Endodermal cell (in vitro differentiated cells): ENCODE measurements around the gene PSPC1. TPM values are rescaled to one million over a fixed set of nuclear protein-coding genes. Genes with fewer than 3 reads are reported as not detected.

Experiments used
- DNase-seq: peaks from one replicate; pipeline ENCODE4 v3.0.0-alpha.2; 2017
- H3K27ac ChIP-seq: 2 replicates; pipeline ENCODE4 v1.5.1; 2013; ENCODE audit warnings: mild to moderate bottlenecking, low read depth, low read length, moderate library complexity
- H3K27me3 ChIP-seq: 2 replicates; pipeline ENCODE4 v1.6.1; 2013; ENCODE audit warnings: mild to moderate bottlenecking, low read length, moderate library complexity; ENCODE audit not compliant: insufficient read depth, control insufficient read depth, poor library complexity, severe bottlenecking
- H3K36me3 ChIP-seq: 2 replicates; pipeline ENCODE4 v1.7.0; 2013; ENCODE audit warnings: mild to moderate bottlenecking, low read length, moderate library complexity; ENCODE audit not compliant: control insufficient read depth, insufficient read depth
- H3K4me1 ChIP-seq: one replicate; pipeline ENCODE4 v1.7.0; 2013; ENCODE audit warnings: low read length; ENCODE audit not compliant: control insufficient read depth, insufficient read depth
- H3K4me3 ChIP-seq: 2 replicates; pipeline ENCODE4 v1.5.1; 2013; ENCODE audit warnings: mild to moderate bottlenecking, low read length, moderate library complexity
- H3K9ac ChIP-seq: 2 replicates; pipeline ENCODE4 v1.6.1; 2013; ENCODE audit warnings: mild to moderate bottlenecking, low read length, moderate library complexity; ENCODE audit not compliant: poor library complexity, severe bottlenecking; ENCODE audit errors: extremely low read depth
- H3K9me3 ChIP-seq: 2 replicates; pipeline ENCODE4 v1.6.1; 2013; ENCODE audit warnings: mild to moderate bottlenecking, low read length, moderate library complexity; ENCODE audit not compliant: control insufficient read depth
- H3K27ac Mint-ChIP-seq: 2 replicates; pipeline ENCODE4 v1.8.0; 2020; ENCODE audit warnings: mixed read lengths
- H3K27me3 Mint-ChIP-seq: 2 replicates; pipeline ENCODE4 v1.8.0; 2021; ENCODE audit warnings: mild to moderate bottlenecking, mixed read lengths; ENCODE audit not compliant: insufficient read depth
- H3K36me3 Mint-ChIP-seq: 2 replicates; pipeline ENCODE4 v1.8.0; 2020; ENCODE audit warnings: low read depth, mixed read lengths
- H3K4me1 Mint-ChIP-seq: 2 replicates; pipeline ENCODE4 v1.8.0; 2020; ENCODE audit warnings: mixed read lengths
- H3K4me3 Mint-ChIP-seq: 2 replicates; pipeline ENCODE4 v1.8.0; 2020; ENCODE audit warnings: mild to moderate bottlenecking, moderate library complexity, mixed read lengths
- H3K9me3 Mint-ChIP-seq: 2 replicates; pipeline ENCODE4 v1.8.0; 2020; ENCODE audit warnings: mild to moderate bottlenecking, mixed read lengths
- CTCF ChIP-seq: fragments of 200-600 bp; sonication (generic); conservative IDR thresholded peaks from 2 replicates; pipeline ENCODE4 v1.5.0; 2021; ENCODE audit warnings: antibody characterized with exemption, mild to moderate bottlenecking
- WGBS, 2 experiments: methylation state at CpG; one replicate each; pipeline versions ENCODE4 v1.1.5 to v1.1.7; 2013; ENCODE audit warnings: missing lambda C conversion rate in 2 of 2, mixed read lengths in 1 of 2; ENCODE audit not compliant: insufficient coverage in 1 of 2, insufficient read length in 1 of 2; 5-methylcytosine and 5-hydroxymethylcytosine counted together
- total RNA-seq, 2 donors: library from RNA; stranded (reverse); fragmentation: NEBNext Ultra II Directional in 1 of 2; extraction: Animal tissue kit (Norgen Biotek cat#: 25700) in 1 of 2; gene quantifications; 2 replicates in 1 of 2; 3 replicates in 1 of 2; pipeline ENCODE4 v1.2.1, GENCODE V29; 2021

Gene PSPC1
- total RNA-seq, 2 donors from 2014 or later = 61.1 to 83.9 TPM

- Histone ChIP-seq H3K36me3 (no peaks in the 10 kb centered on the region), H3K9me3 (peaks cover 7% of the 10 kb centered on the region), H3K4me1 (no peaks in the 10 kb centered on the region), H3K9ac (no peak overlapping the region), H3K27me3 (no peaks in the 10 kb centered on the region), H3K4me3 (no peak overlapping the region), H3K27ac (no peak overlapping the region)
- no peak overlapping the region for H3K27ac Mint-ChIP-seq
- H3K36me3 Mint-ChIP-seq = peaks cover 19% of the 10 kb centered on the region
- no peaks in the 10 kb centered on the region for H3K27me3 Mint-ChIP-seq
- no peak for DNase-seq
- H3K9me3 Mint-ChIP-seq = peaks cover 7% of the 10 kb centered on the region
- TF ChIP-seq CTCF = no peak
- WGBS, 2 experiments = 94 to 97% methylated on average over 5 to 7 of the region's 7 CpGs
- no peak overlapping the region for H3K4me3 Mint-ChIP-seq
- no peaks in the 10 kb centered on the region for H3K4me1 Mint-ChIP-seq
Observed at GRCh38 chr13:19810996-19811881, 28.5 kb upstream of the PSPC1 start.

- TF ChIP-seq CTCF = no peak
- H3K27ac Mint-ChIP-seq = no peak overlapping the region
- Histone ChIP-seq H3K27me3 (no peaks in the 10 kb centered on the region), H3K9ac (no peak overlapping the region), H3K36me3 (no peaks in the 10 kb centered on the region), H3K4me1 (no peaks in the 10 kb centered on the region), H3K4me3 (no peak overlapping the region), H3K9me3 (peaks cover 7% of the 10 kb centered on the region), H3K27ac (no peak overlapping the region)
- H3K4me3 Mint-ChIP-seq = no peak overlapping the region
- 88 to 89% methylated on average over 4 of the region's 4 CpGs for WGBS, 2 experiments
- H3K9me3 Mint-ChIP-seq = peaks cover 7% of the 10 kb centered on the region
- no peaks in the 10 kb centered on the region for H3K27me3 Mint-ChIP-seq
- H3K36me3 Mint-ChIP-seq = peaks cover 19% of the 10 kb centered on the region
- no peaks in the 10 kb centered on the region for H3K4me1 Mint-ChIP-seq
- no peak for DNase-seq
Observed at GRCh38 chr13:19810151-19810550, 27.4 kb upstream of the PSPC1 start.

- Histone ChIP-seq H3K9ac (no peak overlapping the region), H3K27me3 (no peaks in the 10 kb centered on the region), H3K4me1 (no peaks in the 10 kb centered on the region), H3K36me3 (no peaks in the 10 kb centered on the region), H3K4me3 (no peak overlapping the region), H3K9me3 (no peaks in the 10 kb centered on the region), H3K27ac (no peak overlapping the region)
- Mint-ChIP-seq H3K4me3 (no peak overlapping the region), H3K27ac (no peak overlapping the region), H3K9me3 (no peaks in the 10 kb centered on the region), H3K36me3 (peaks cover 8% of the 10 kb centered on the region), H3K27me3 (no peaks in the 10 kb centered on the region), H3K4me1 (no peaks in the 10 kb centered on the region)
- no peak for TF ChIP-seq CTCF
- no peak for DNase-seq
- WGBS, 2 experiments = 94 to 100% methylated on average over 3 to 4 of the region's 4 CpGs
Observed at GRCh38 chr13:19805765-19806164, 23.0 kb upstream of the PSPC1 start.
